GM12878 (cell line): ENCODE results near the gene FGGY. TPM values are rescaled to one million over a fixed set of nuclear protein-coding genes. Genes with fewer than 3 reads are reported as not detected.

ENCODE experiments used
- ATAC-seq: fragments of 200-7000 bp; cut with Tn5 transposase; 3 replicates; pipeline ENCODE4 v1.9.1; 2020; ENCODE audit warnings: mild to moderate bottlenecking, moderate library complexity
- BruUV-seq: library from RNA; stranded (reverse); fragments of 400-500 nt; replicated peaks from 2 replicates; lab custom pipeline; 2021; lab: Mats Ljungman, UMichigan
- CTCF ChIA-PET: fragments of 300-600 bp; sonication (Branson Sonifier 250); formaldehyde crosslinking; extraction: SDS; loops from one replicate; lab custom pipeline; 2021; ENCODE audit warnings: inconsistent platforms; lab: Yijun Ruan, JAX
- POLR2A ChIA-PET: fragments of 350-600 bp; formaldehyde crosslinking; extraction: SDS; loops from one replicate; lab custom pipeline; 2021; ENCODE audit warnings: inconsistent platforms; lab: Charles Lee
- RAD21 ChIA-PET: fragments of 300-600 bp; sonication (Branson Sonifier 250); formaldehyde crosslinking; loops from one replicate; lab custom pipeline; 2023; ENCODE audit warnings: antibody characterized with exemption; ENCODE audit not compliant: unreplicated experiment; lab: Charles Lee
- SMC1A ChIA-PET: fragments of 300-600 bp; sonication (Branson Sonifier 250); formaldehyde crosslinking; loops from one replicate; lab custom pipeline; 2023; ENCODE audit not compliant: unreplicated experiment, uncharacterized antibody; lab: Charles Lee
- DNase-seq: peaks from one replicate; pipeline ENCODE4 v3.0.0-alpha.2; 2011; ENCODE audit warnings: low read depth, low spot score
- FAIRE-seq: peaks from 3 replicates; lab custom pipeline; 2011; peaks lifted over from hg19 to GRCh38; lab: Jason Lieb, UNC
- H2AFZ ChIP-seq: 2 replicates; pipeline ENCODE4 v1.6.0; 2011; ENCODE audit warnings: low read depth, low read length, control low read depth; ENCODE audit not compliant: control insufficient read depth
- H3K27ac ChIP-seq: 2 replicates; pipeline ENCODE4 v1.5.1; 2011; ENCODE audit warnings: control low read depth; ENCODE audit not compliant: control insufficient read depth, insufficient read depth
- H3K27me3 ChIP-seq, 2 experiments: replicated peaks in 1 of 2; 2 replicates each; pipeline versions ENCODE4 v1.6.0 to v1.6.1; 2011; ENCODE audit warnings: low read length in 1 of 2; ENCODE audit not compliant: control insufficient read depth in 2 of 2, insufficient read depth in 2 of 2
- H3K36me3 ChIP-seq, 2 experiments: 2 replicates each; pipeline ENCODE4 v1.5.1; 2011; ENCODE audit warnings: low read length in 1 of 2; ENCODE audit not compliant: control insufficient read depth in 2 of 2, insufficient read depth in 2 of 2
- H3K4me1 ChIP-seq: 2 replicates; pipeline ENCODE4 v1.6.1; 2011; ENCODE audit warnings: mild to moderate bottlenecking, low read length, moderate library complexity, mixed read lengths; ENCODE audit not compliant: control insufficient read depth, insufficient read depth
- H3K4me2 ChIP-seq: 2 replicates; pipeline ENCODE4 v1.6.0; 2011; ENCODE audit warnings: control low read depth; ENCODE audit not compliant: control insufficient read depth, insufficient read depth
- H3K4me3 ChIP-seq: fragments of 200-600 bp; sonication (generic); 2 replicates; pipeline ENCODE4 v1.5.1; 2016
- H3K79me2 ChIP-seq: 2 replicates; pipeline ENCODE4 v1.6.0; 2011; ENCODE audit warnings: low read length; ENCODE audit not compliant: control insufficient read depth, insufficient read depth
- H3K9ac ChIP-seq: 2 replicates; pipeline ENCODE4 v1.8.0; 2011; ENCODE audit warnings: low read length, control low read depth, mixed read lengths; ENCODE audit not compliant: control insufficient read depth, insufficient read depth
- H3K9me3 ChIP-seq: replicated peaks from 3 replicates; pipeline ENCODE4 v1.5.1; 2011; ENCODE audit warnings: mild to moderate bottlenecking, low read length; ENCODE audit not compliant: control insufficient read depth, insufficient read depth
- H4K20me1 ChIP-seq: 2 replicates; pipeline ENCODE4 v1.6.0; 2011; ENCODE audit not compliant: control insufficient read depth, insufficient read depth
- BACH1 ChIP-seq: fragments of 450-650 bp; IDR thresholded peaks from 2 replicates; pipeline ENCODE4 v1.6.1; 2017; ENCODE audit warnings: mild to moderate bottlenecking, borderline replicate concordance
- CHD1 ChIP-seq: IDR thresholded peaks from 2 replicates; pipeline ENCODE4 v1.6.1; 2012; ENCODE audit warnings: low read depth, low read length, improper control_type of control experiment
- CHD4 ChIP-seq: fragments of 200-600 bp; sonication (generic); IDR thresholded peaks from 2 replicates; pipeline ENCODE4 v1.6.1; 2016; ENCODE audit warnings: mild to moderate bottlenecking
- CREM ChIP-seq: IDR thresholded peaks from 2 replicates; pipeline ENCODE4 v1.6.1; 2014; ENCODE audit warnings: antibody characterized with exemption, low read depth
- FOXK2 ChIP-seq: fragments of 450-650 bp; IDR thresholded peaks from 2 replicates; pipeline ENCODE4 v1.6.1; 2017; ENCODE audit warnings: mild to moderate bottlenecking, moderate library complexity
- JUNB ChIP-seq: IDR thresholded peaks from 2 replicates; pipeline ENCODE4 v1.6.1; 2016; ENCODE audit warnings: antibody characterized with exemption, mild to moderate bottlenecking
- MTA3 ChIP-seq: IDR thresholded peaks from 2 replicates; pipeline ENCODE4 v1.6.1; 2012; ENCODE audit warnings: low read length, inconsistent platforms, borderline replicate concordance
- PAX8 ChIP-seq: fragments of 450-650 bp; IDR thresholded peaks from 2 replicates; pipeline ENCODE4 v1.6.1; 2017; ENCODE audit warnings: mild to moderate bottlenecking, moderate library complexity
- PBX3 ChIP-seq: IDR thresholded peaks from 2 replicates; pipeline ENCODE4 v1.6.1; 2011; ENCODE audit warnings: mild to moderate bottlenecking, low read depth, low read length, moderate library complexity; ENCODE audit not compliant: insufficient replicate concordance
- STAT1 ChIP-seq: fragments of 450-650 bp; conservative IDR thresholded peaks from 2 replicates; pipeline ENCODE4 v1.6.1; 2014; ENCODE audit warnings: antibody characterized with exemption, mild to moderate bottlenecking
- ZBTB40 ChIP-seq: fragments of 450-650 bp; IDR thresholded peaks from 2 replicates; pipeline ENCODE4 v1.6.1; 2016; ENCODE audit warnings: mild to moderate bottlenecking, moderate library complexity, borderline replicate concordance
- ZNF24 ChIP-seq: fragments of 450-650 bp; IDR thresholded peaks from 2 replicates; pipeline ENCODE4 v1.6.1; 2017; ENCODE audit warnings: antibody characterized with exemption, mild to moderate bottlenecking
- WGBS: methylation state at CpG from one replicate; pipeline ENCODE4 v1.1.6; 2016; ENCODE audit warnings: low lambda C conversion rate; ENCODE audit not compliant: insufficient replicate concordance, insufficient coverage; ENCODE audit errors: missing lambda C conversion rate; 5-methylcytosine and 5-hydroxymethylcytosine counted together
- in situ Hi-C: fragments of 300-500 bp; cut with MboI; formaldehyde crosslinking; loops from 9 replicates; pipeline ENCODE4 v1.14.3; 2018; ENCODE audit warnings: mixed read lengths
- intact Hi-C: fragments of 100-400 bp; cut with micrococcal nuclease; formaldehyde crosslinking; loops from one replicate; pipeline ENCODE4 v1.14.2; 2022; ENCODE audit not compliant: unreplicated experiment
- polyA plus RNA-seq, 11 experiments: library from polyadenylated mRNA; depleted of rRNA in 4 of 11; unstranded in 6 of 11; stranded (reverse) in 5 of 11; fragments of >200 nt; fragmentation: Nextera tagmentation in 4 of 11; fragmentation: Illumina TruSeq in 1 of 11; extraction: Ambion mirVana in 4 of 11; extraction: Trizol in 1 of 11; gene quantifications; 1 replicate in 1 of 11; 2 replicates in 10 of 11; pipeline versions ENCODE4 v1.2.1 to v1.2.3, GENCODE V29; 2011 to 2016; ENCODE audit warnings: inconsistent platforms in 2 of 11, missing spikeins in 2 of 11, low read depth in 1 of 11
- total RNA-seq, 4 experiments: library from RNA; depleted of rRNA in 3 of 4; stranded (reverse); fragments of >200 nt in 3 of 4; fragmentation: Illumina TruSeq in 1 of 4; extraction: Trizol in 1 of 4; gene quantifications; 2 replicates each; pipeline versions ENCODE4 v1.2.1 to v1.2.3, GENCODE V29; 2013 to 2021

Gene FGGY
- total and polyA plus RNA-seq, 10 of the 15 experiments (the other 5 are each of a cell fraction or from before 2014, with no cell fraction given), result 6.2 to 11.9 (median 7.5) TPM

GRCh38 chr1:59596432-59596831 lies 299.5 kb downstream of the FGGY start:
- 100% methylated on average over 3 of the region's 3 CpGs for whole genome bisulfite sequencing
- SMC1A ChIA-PET, result interaction anchor here (1.0 to 1.5 kb wide), 2 partner anchors 10 to 53 kb away, joined by 3 to 4 read pairs; no protein-coding TSS in a partner anchor
- no peaks in the 10 kb centered on the region for H3K36me3 ChIP-seq
- H3K9me3 ChIP-seq, result no peaks in the 10 kb centered on the region
- no TSS peak for BruUV-seq
- POLR2A ChIA-PET, result interaction anchor here (0.6 kb wide), 1 partner anchor 111 kb away, joined by 3 read pairs; no protein-coding TSS in a partner anchor
- no peaks in the 10 kb centered on the region for H3K4me1 ChIP-seq
- no peaks in the 10 kb centered on the region for H4K20me1 ChIP-seq
- H2AFZ ChIP-seq, result no peak overlapping the region
- in situ Hi-C loops, result no loop called here
- DNase-seq, result no peak
- H3K9ac ChIP-seq, result no peak overlapping the region
- ATAC-seq, result no peak
- no peak for FAIRE-seq
- no peak overlapping the region for H3K4me2 ChIP-seq
- CTCF ChIA-PET, result interaction anchor here (1.6 kb wide), 1 partner anchor 78 kb away, joined by 4 read pairs; no protein-coding TSS in a partner anchor
- no peak for TF ChIP-seq PAX8
- no peak for TF ChIP-seq MTA3
- no peak for TF ChIP-seq CREM
- no peak for TF ChIP-seq FOXK2
- TF ChIP-seq BACH1, result no peak
- TF ChIP-seq, all 136 proteins: peak for 0
- Histone ChIP-seq H3K27ac (no peak overlapping the region), H3K27me3 (no peaks in the 10 kb centered on the region), H3K79me2 (no peaks in the 10 kb centered on the region), H3K4me3 (no peak overlapping the region)
- RAD21 ChIA-PET, result interaction anchor here (0.7 kb wide), 1 partner anchor 36 kb away, joined by 3 read pairs; no protein-coding TSS in a partner anchor
- intact Hi-C loops, result no loop called here

GRCh38 chr1:59596956-59597355 lies 300.1 kb downstream of the FGGY start:
- ATAC-seq (no peak), FAIRE-seq (no peak), DNase-seq (no peak)
- SMC1A ChIA-PET, result interaction anchor here (1.0 kb wide), 1 partner anchor 53 kb away, joined by 3 read pairs; no protein-coding TSS in a partner anchor
- RAD21 ChIA-PET, result interaction anchor here (0.7 kb wide), 1 partner anchor 37 kb away, joined by 3 read pairs; no protein-coding TSS in a partner anchor
- Histone ChIP-seq H3K4me1 (no peaks in the 10 kb centered on the region), H2AFZ (no peak overlapping the region), H3K9ac (no peak overlapping the region), H3K27me3 (no peaks in the 10 kb centered on the region), H3K79me2 (no peaks in the 10 kb centered on the region), H3K4me3 (no peak overlapping the region), H3K4me2 (no peak overlapping the region), H3K9me3 (no peaks in the 10 kb centered on the region), H3K27ac (no peak overlapping the region), H3K36me3 (no peaks in the 10 kb centered on the region), H4K20me1 (no peaks in the 10 kb centered on the region)
- intact Hi-C loops, result no loop called here
- in situ Hi-C loops, result no loop called here
- WGBS, result 100% methylated on average over 1 of the region's 1 CpG
- BruUV-seq, result no TSS peak
- CTCF ChIA-PET, result no interaction called here
- POLR2A ChIA-PET, result interaction anchor here (0.6 kb wide), 1 partner anchor 111 kb away, joined by 3 read pairs; no protein-coding TSS in a partner anchor
- TF ChIP-seq STAT1 (no peak), JUNB (no peak), ZBTB40 (no peak), ZNF24 (no peak), PBX3 (no peak), CHD4 (no peak), CHD1 (no peak)
